GM23338 (cell line): ENCODE results near the gene ZIC5.

Source experiments
- CREB1 ChIP-seq: fragments of 250-450 bp; sonication (Bioruptor Pico); IDR thresholded peaks from 2 replicates; pipeline ENCODE4 v1.5.0; 2020; ENCODE audit warnings: low read depth, mild to moderate bottlenecking, moderate library complexity
- EZH2 ChIP-seq: fragments of 200-600 bp; sonication (generic); IDR thresholded peaks from one replicate; pipeline ENCODE4 v1.8.0; 2017; ENCODE audit warnings: antibody characterized with exemption, mild to moderate bottlenecking, low read depth; ENCODE audit not compliant: unreplicated experiment
- EZH2phosphoT487 ChIP-seq: fragments of 200-600 bp; sonication (generic); IDR thresholded peaks from one replicate; pipeline ENCODE4 v1.8.1; 2018; ENCODE audit warnings: antibody characterized with exemption; ENCODE audit not compliant: unreplicated experiment
- JUNB ChIP-seq: IDR thresholded peaks from one replicate; pipeline ENCODE4 v1.6.1; 2016; ENCODE audit warnings: antibody characterized with exemption; ENCODE audit not compliant: unreplicated experiment
- POLR2AphosphoS5 ChIP-seq: IDR thresholded peaks from 2 replicates; pipeline ENCODE4 v1.6.1; 2016; ENCODE audit warnings: antibody characterized with exemption, low read depth
- TF ChIP-seq, protein P1 (sequence below), 2 experiments: fragments of 200-600 bp in 1 of 2; sonication (generic) in 1 of 2; conservative IDR thresholded peaks; 2 replicates each; pipeline versions ENCODE4 v1.5.1 to v1.6.1; 2016 to 2017; ENCODE audit warnings: antibody characterized with exemption in 2 of 2, low read depth in 2 of 2, mild to moderate bottlenecking in 2 of 2, moderate library complexity in 1 of 2
- TF ChIP-seq, protein P2 (sequence below): fragments of 250-450 bp; sonication (Bioruptor Pico); IDR thresholded peaks from 2 replicates; pipeline ENCODE4 v1.5.0; 2020; ENCODE audit warnings: mild to moderate bottlenecking, moderate library complexity

DNA sequence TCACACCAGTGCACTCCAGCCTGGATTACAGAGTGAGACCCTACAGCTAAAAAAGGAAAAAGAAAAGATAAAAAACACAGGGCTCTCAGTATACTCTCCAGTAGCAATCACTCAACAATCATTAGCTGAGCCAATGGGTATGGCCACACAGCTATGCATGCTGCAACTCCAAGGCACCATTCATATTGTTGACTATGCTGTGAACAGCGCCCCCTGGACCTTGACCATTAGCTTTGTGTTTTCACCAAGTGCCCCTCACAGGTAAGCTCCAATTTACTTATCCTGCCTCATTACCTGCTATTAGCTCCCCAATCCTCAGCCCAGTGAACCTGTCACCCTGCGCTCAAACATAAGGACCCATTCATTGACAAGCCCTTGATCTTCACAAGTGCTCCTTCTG, 35.8 kb downstream of the ZIC5 start:
- TF ChIP-seq, protein P1, sequence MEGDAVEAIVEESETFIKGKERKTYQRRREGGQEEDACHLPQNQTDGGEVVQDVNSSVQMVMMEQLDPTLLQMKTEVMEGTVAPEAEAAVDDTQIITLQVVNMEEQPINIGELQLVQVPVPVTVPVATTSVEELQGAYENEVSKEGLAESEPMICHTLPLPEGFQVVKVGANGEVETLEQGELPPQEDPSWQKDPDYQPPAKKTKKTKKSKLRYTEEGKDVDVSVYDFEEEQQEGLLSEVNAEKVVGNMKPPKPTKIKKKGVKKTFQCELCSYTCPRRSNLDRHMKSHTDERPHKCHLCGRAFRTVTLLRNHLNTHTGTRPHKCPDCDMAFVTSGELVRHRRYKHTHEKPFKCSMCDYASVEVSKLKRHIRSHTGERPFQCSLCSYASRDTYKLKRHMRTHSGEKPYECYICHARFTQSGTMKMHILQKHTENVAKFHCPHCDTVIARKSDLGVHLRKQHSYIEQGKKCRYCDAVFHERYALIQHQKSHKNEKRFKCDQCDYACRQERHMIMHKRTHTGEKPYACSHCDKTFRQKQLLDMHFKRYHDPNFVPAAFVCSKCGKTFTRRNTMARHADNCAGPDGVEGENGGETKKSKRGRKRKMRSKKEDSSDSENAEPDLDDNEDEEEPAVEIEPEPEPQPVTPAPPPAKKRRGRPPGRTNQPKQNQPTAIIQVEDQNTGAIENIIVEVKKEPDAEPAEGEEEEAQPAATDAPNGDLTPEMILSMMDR (conservative IDR thresholded peaks at IDR 0.05; ENCODE audit: low read depth in 2 of 2): peak; percentile 36 to 66
- TF ChIP-seq EZH2 (no peak), EZH2phosphoT487 (no peak), CREB1 (CRISPR knock-in tag) (no peak), JUNB (no peak), POLR2AphosphoS5 (no peak)
- TF ChIP-seq, protein P2, sequence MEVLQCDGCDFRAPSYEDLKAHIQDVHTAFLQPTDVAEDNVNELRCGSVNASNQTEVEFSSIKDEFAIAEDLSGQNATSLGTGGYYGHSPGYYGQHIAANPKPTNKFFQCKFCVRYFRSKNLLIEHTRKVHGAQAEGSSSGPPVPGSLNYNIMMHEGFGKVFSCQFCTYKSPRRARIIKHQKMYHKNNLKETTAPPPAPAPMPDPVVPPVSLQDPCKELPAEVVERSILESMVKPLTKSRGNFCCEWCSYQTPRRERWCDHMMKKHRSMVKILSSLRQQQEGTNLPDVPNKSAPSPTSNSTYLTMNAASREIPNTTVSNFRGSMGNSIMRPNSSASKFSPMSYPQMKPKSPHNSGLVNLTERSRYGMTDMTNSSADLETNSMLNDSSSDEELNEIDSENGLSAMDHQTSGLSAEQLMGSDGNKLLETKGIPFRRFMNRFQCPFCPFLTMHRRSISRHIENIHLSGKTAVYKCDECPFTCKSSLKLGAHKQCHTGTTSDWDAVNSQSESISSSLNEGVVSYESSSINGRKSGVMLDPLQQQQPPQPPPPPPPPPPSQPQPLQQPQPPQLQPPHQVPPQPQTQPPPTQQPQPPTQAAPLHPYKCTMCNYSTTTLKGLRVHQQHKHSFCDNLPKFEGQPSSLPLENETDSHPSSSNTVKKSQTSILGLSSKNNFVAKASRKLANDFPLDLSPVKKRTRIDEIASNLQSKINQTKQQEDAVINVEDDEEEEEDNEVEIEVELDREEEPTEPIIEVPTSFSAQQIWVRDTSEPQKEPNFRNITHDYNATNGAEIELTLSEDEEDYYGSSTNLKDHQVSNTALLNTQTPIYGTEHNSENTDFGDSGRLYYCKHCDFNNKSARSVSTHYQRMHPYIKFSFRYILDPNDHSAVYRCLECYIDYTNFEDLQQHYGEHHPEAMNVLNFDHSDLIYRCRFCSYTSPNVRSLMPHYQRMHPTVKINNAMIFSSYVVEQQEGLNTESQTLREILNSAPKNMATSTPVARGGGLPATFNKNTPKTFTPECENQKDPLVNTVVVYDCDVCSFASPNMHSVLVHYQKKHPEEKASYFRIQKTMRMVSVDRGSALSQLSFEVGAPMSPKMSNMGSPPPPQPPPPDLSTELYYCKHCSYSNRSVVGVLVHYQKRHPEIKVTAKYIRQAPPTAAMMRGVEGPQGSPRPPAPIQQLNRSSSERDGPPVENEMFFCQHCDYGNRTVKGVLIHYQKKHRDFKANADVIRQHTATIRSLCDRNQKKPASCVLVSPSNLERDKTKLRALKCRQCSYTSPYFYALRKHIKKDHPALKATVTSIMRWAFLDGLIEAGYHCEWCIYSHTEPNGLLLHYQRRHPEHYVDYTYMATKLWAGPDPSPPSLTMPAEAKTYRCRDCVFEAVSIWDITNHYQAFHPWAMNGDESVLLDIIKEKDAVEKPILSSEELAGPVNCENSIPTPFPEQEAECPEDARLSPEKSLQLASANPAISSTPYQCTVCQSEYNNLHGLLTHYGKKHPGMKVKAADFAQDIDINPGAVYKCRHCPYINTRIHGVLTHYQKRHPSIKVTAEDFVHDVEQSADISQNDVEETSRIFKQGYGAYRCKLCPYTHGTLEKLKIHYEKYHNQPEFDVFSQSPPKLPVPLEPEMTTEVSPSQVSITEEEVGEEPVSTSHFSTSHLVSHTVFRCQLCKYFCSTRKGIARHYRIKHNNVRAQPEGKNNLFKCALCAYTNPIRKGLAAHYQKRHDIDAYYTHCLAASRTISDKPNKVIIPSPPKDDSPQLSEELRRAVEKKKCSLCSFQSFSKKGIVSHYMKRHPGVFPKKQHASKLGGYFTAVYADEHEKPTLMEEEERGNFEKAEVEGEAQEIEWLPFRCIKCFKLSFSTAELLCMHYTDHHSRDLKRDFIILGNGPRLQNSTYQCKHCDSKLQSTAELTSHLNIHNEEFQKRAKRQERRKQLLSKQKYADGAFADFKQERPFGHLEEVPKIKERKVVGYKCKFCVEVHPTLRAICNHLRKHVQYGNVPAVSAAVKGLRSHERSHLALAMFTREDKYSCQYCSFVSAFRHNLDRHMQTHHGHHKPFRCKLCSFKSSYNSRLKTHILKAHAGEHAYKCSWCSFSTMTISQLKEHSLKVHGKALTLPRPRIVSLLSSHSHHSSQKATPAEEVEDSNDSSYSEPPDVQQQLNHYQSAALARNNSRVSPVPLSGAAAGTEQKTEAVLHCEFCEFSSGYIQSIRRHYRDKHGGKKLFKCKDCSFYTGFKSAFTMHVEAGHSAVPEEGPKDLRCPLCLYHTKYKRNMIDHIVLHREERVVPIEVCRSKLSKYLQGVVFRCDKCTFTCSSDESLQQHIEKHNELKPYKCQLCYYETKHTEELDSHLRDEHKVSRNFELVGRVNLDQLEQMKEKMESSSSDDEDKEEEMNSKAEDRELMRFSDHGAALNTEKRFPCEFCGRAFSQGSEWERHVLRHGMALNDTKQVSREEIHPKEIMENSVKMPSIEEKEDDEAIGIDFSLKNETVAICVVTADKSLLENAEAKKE (CRISPR knock-in tag): no peak
